B cell (primary cell): ENCODE measurements around the gene CYP51A1. TPM values are rescaled to one million over a fixed set of nuclear protein-coding genes. Genes with fewer than 3 reads are reported as not detected.
"Not testable (repeated sequence)": the region's sequence is repeated elsewhere in the genome, so short reads cannot be mapped to it uniquely, and the experiment has no call there.

Experiments used
- ATAC-seq: fragments of 200-7000 bp; cut with Tn5 transposase; one replicate; pipeline ENCODE4 v1.10.0; 2021; ENCODE audit warnings: low read depth, mild to moderate bottlenecking, moderate number of reproducible peaks, moderate library complexity
- CTCF ChIA-PET: fragments of 350-600 bp; sonication (Branson Sonifier 250); formaldehyde crosslinking; loops from one replicate; lab custom pipeline; 2021; ENCODE audit warnings: antibody characterized with exemption, inconsistent platforms; lab: Charles Lee
- POLR2A ChIA-PET: fragments of 350-600 bp; sonication (Branson Sonifier 250); formaldehyde crosslinking; loops from one replicate; lab custom pipeline; 2021; ENCODE audit warnings: antibody characterized with exemption; lab: Charles Lee
- DNase-seq: peaks from one replicate; pipeline ENCODE4 v3.0.0; 2013
- H2AFZ ChIP-seq: 2 replicates; pipeline ENCODE4 v1.6.1; 2012; ENCODE audit warnings: mild to moderate bottlenecking, low read depth, low read length; ENCODE audit not compliant: insufficient read depth, poor library complexity, severe bottlenecking
- H3K27ac ChIP-seq, 2 donors: 1 replicate in 1 of 2; 2 replicates in 1 of 2; pipeline ENCODE4 v1.5.1; 2012 to 2013; ENCODE audit warnings: low read length in 2 of 2, mild to moderate bottlenecking in 2 of 2, moderate library complexity in 1 of 2
- H3K27me3 ChIP-seq, 4 experiments: fragments of 200-600 bp in 1 of 4; sonication (generic) in 1 of 4; replicated peaks in 1 of 4; 1 replicate in 2 of 4; 2 replicates in 2 of 4; pipeline versions ENCODE4 v1.6.1 to v1.7.0; 2013 to 2016; ENCODE audit warnings: low read length in 3 of 4, mild to moderate bottlenecking in 2 of 4, mixed read lengths in 1 of 4, moderate library complexity in 1 of 4; ENCODE audit not compliant: insufficient read depth in 4 of 4, control insufficient read depth in 3 of 4; ENCODE audit errors: control extremely low read depth in 1 of 4
- H3K36me3 ChIP-seq, 2 experiments: replicated peaks in 1 of 2; 1 replicate in 1 of 2; 2 replicates in 1 of 2; pipeline versions ENCODE4 v1.6.1 to v1.7.1; 2013; ENCODE audit warnings: low read length in 1 of 2; ENCODE audit not compliant: insufficient read depth in 2 of 2, control insufficient read depth in 1 of 2; ENCODE audit errors: control extremely low read depth in 1 of 2, extremely low read depth in 1 of 2
- H3K4me1 ChIP-seq, 2 donors: fragments of 200-600 bp in 1 of 2; sonication (generic) in 1 of 2; 1 replicate in 1 of 2; 2 replicates in 1 of 2; pipeline versions ENCODE4 v1.5.1 to v1.6.1; 2013 to 2017; ENCODE audit warnings: low read length in 2 of 2; ENCODE audit not compliant: control insufficient read depth in 2 of 2, insufficient read depth in 2 of 2
- H3K4me2 ChIP-seq: replicated peaks from 2 replicates; pipeline ENCODE3; 2012; ENCODE audit warnings: mild to moderate bottlenecking, low read depth, low read length; ENCODE audit not compliant: poor library complexity, severe bottlenecking
- H3K4me3 ChIP-seq, 5 experiments: fragments of 200-600 bp in 1 of 5; sonication (generic) in 1 of 5; 1 replicate in 3 of 5; 2 replicates in 2 of 5; pipeline versions ENCODE4 v1.5.1 to v1.7.0; 2011 to 2016; ENCODE audit warnings: low read length in 4 of 5, mild to moderate bottlenecking in 4 of 5, low read depth in 2 of 5, control low read depth in 1 of 5, moderate library complexity in 1 of 5; ENCODE audit not compliant: insufficient read depth in 1 of 5; ENCODE audit errors: control extremely low read depth in 1 of 5, extremely low read depth in 1 of 5
- H3K79me2 ChIP-seq: fragments of 200-600 bp; sonication (generic); one replicate; pipeline ENCODE4 v1.6.0; 2016; ENCODE audit warnings: low read length; ENCODE audit not compliant: control insufficient read depth, insufficient read depth
- H3K9ac ChIP-seq: fragments of 200-600 bp; sonication (generic); 2 replicates; pipeline ENCODE4 v1.6.1; 2017; ENCODE audit warnings: mild to moderate bottlenecking, low read length, moderate library complexity
- H3K9me3 ChIP-seq, 3 donors: one replicate each; pipeline versions ENCODE4 v1.6.1 to v1.7.1; 2013; ENCODE audit warnings: low read length in 2 of 3; ENCODE audit not compliant: control insufficient read depth in 2 of 3, insufficient read depth in 1 of 3; ENCODE audit errors: control extremely low read depth in 1 of 3
- H4K20me1 ChIP-seq: 2 replicates; pipeline ENCODE4 v1.6.0; 2012; ENCODE audit warnings: mild to moderate bottlenecking, low read length; ENCODE audit not compliant: insufficient read depth, control insufficient read depth, poor library complexity, severe bottlenecking
- H3K27ac Mint-ChIP-seq: one replicate; pipeline ENCODE4 v1.8.0; 2021; ENCODE audit warnings: mixed read lengths
- H3K27me3 Mint-ChIP-seq: one replicate; pipeline ENCODE4 v1.8.0; 2021; ENCODE audit warnings: mixed read lengths
- H3K4me1 Mint-ChIP-seq: one replicate; pipeline ENCODE4 v1.8.0; 2021; ENCODE audit warnings: mixed read lengths
- H3K4me3 Mint-ChIP-seq: one replicate; pipeline ENCODE4 v1.8.0; 2021; ENCODE audit warnings: mixed read lengths
- H3K9me3 Mint-ChIP-seq: one replicate; pipeline ENCODE4 v1.8.0; 2022; ENCODE audit warnings: mixed read lengths; ENCODE audit not compliant: insufficient read depth
- CTCF ChIP-seq: fragments of 200-600 bp; IDR thresholded peaks from one replicate; pipeline ENCODE4 v1.8.0; 2022; ENCODE audit warnings: antibody characterized with exemption, mild to moderate bottlenecking
- EZH2 ChIP-seq: IDR thresholded peaks from 2 replicates; pipeline ENCODE4 v1.6.1; 2012; ENCODE audit warnings: borderline replicate concordance, low read depth, mild to moderate bottlenecking, moderate library complexity, low read length; ENCODE audit not compliant: insufficient read depth, poor library complexity, severe bottlenecking
- WGBS: methylation state at CpG from one replicate; pipeline ENCODE4 v1.1.5; 2013; ENCODE audit warnings: missing lambda C conversion rate; ENCODE audit not compliant: insufficient coverage; 5-methylcytosine and 5-hydroxymethylcytosine counted together
- intact Hi-C: fragments of 100-400 bp; cut with micrococcal nuclease; formaldehyde crosslinking; loops from one replicate; pipeline ENCODE4 v1.10.0; 2022
- polyA plus RNA-seq: library from polyadenylated mRNA; depleted of rRNA; stranded (reverse); fragments of >200 nt; gene quantifications from 2 replicates; pipeline ENCODE4 v1.2.3, GENCODE V29; 2012
- total RNA-seq, 2 donors: library from RNA; stranded (reverse); fragments of 120-200 nt in 1 of 2; gene quantifications; 1 replicate in 1 of 2; 2 replicates in 1 of 2; pipeline versions ENCODE4 v1.2.3 to v1.2.4, GENCODE V29; 2013 to 2022

Gene CYP51A1
- total and polyA plus RNA-seq, 2 donors (not counting 1 experiment from before 2014, with no cell fraction given): 6.3 to 36.1 TPM

- Histone ChIP-seq H3K4me2 (no peak overlapping the region), H3K79me2 (no peaks in the 10 kb centered on the region), H3K36me3 (peaks cover 17 to 54% of the 10 kb centered on the region in 2 experiments), H3K27me3 (no peaks in the 10 kb centered on the region), H3K27ac (no peak overlapping the region), H2AFZ (no peak overlapping the region), H4K20me1 (no peaks in the 10 kb centered on the region), H3K4me3 (no peak overlapping the region), H3K4me1 (no peaks in the 10 kb centered on the region), H3K9me3 (no peaks in the 10 kb centered on the region), H3K9ac (no peak overlapping the region)
- no peak overlapping the region for H3K27ac Mint-ChIP-seq
- ATAC-seq (no peak), DNase-seq (no peak)
- H3K4me1 Mint-ChIP-seq: no peaks in the 10 kb centered on the region
- ChIA-PET CTCF (interaction anchor here (1.2 kb wide), 1 partner anchor 8 kb away, joined by 3 read pairs; no protein-coding TSS in a partner anchor), POLR2A (no interaction called here)
- no peaks in the 10 kb centered on the region for H3K9me3 Mint-ChIP-seq
- TF ChIP-seq EZH2 (no peak), CTCF (no peak)
- intact Hi-C loops: no loop called here
- H3K27me3 Mint-ChIP-seq: no peaks in the 10 kb centered on the region
- WGBS: no CpG with 5 or more reads among the region's 1 CpG
- H3K4me3 Mint-ChIP-seq: no peak overlapping the region
Measured at GRCh38 chr7:92092210-92092609, 42.1 kb downstream of the CYP51A1 start.

GRCh38 chr7:92088266-92088665 is 46.0 kb downstream of the CYP51A1 start:
- TF ChIP-seq CTCF: no peak
- no peak for TF ChIP-seq EZH2
- Mint-ChIP-seq H3K9me3 (no peaks in the 10 kb centered on the region), H3K27ac (no peak overlapping the region), H3K27me3 (no peaks in the 10 kb centered on the region), H3K4me1 (no peaks in the 10 kb centered on the region), H3K4me3 (no peak overlapping the region)
- no peaks in the 10 kb centered on the region for H3K4me1 ChIP-seq
- H3K27me3 ChIP-seq: no peaks in the 10 kb centered on the region
- DNase-seq: no peak
- H3K27ac ChIP-seq: no peak overlapping the region
- peaks cover 18 to 45% of the 10 kb centered on the region in 2 experiments for H3K36me3 ChIP-seq
- intact Hi-C loops: no loop called here
- H3K4me3 ChIP-seq: no peak overlapping the region
- ATAC-seq: no peak
- no peak overlapping the region for H2AFZ ChIP-seq
- H3K9me3 ChIP-seq: no peaks in the 10 kb centered on the region
- no CpG with 5 or more reads among the region's 1 CpG for WGBS
- no peaks in the 10 kb centered on the region for H3K79me2 ChIP-seq
- ChIA-PET POLR2A (no interaction called here), CTCF (no interaction called here)
- no peak overlapping the region for H3K4me2 ChIP-seq
- H3K9ac ChIP-seq: no peak overlapping the region
- H4K20me1 ChIP-seq: no peaks in the 10 kb centered on the region

- H3K4me3 Mint-ChIP-seq, H4K20me1 ChIP-seq, H3K27me3 ChIP-seq, H3K4me2 ChIP-seq, H3K4me3 ChIP-seq, H3K4me1 ChIP-seq, intact Hi-C loops, H3K9ac ChIP-seq, H3K27ac ChIP-seq, H3K27me3 Mint-ChIP-seq, CTCF ChIA-PET, H2AFZ ChIP-seq, H3K4me1 Mint-ChIP-seq, POLR2A ChIA-PET, H3K9me3 ChIP-seq, DNase-seq, H3K9me3 Mint-ChIP-seq, H3K27ac Mint-ChIP-seq, H3K79me2 ChIP-seq, ATAC-seq: not testable (repeated sequence)
- WGBS: no CpG with 5 or more reads among the region's 6 CpGs
- peaks cover 14 to 43% of the 10 kb centered on the region in 2 experiments for H3K36me3 ChIP-seq
Measured at GRCh38 chr7:92083922-92084321, 50.4 kb downstream of the CYP51A1 start.
